ENCODE results near the gene SPAAR. TPM values are rescaled to one million over a fixed set of nuclear protein-coding genes. Genes with fewer than 3 reads are reported as not detected.

Gene SPAAR
- total and polyA plus RNA-seq, 2 experiments from 2014 or later = 0.09 to 0.15 TPM

GRCh38 chr9:35958104-35958837, 49.0 kb downstream of the SPAAR start, which contains the start of gene OR2S2:
Gene OR2S2 (minus strand): TSS chr9:35958154. CDS start chr9:35958098, 56 bp downstream.
- peak in 1 of 2 donors; percentile 40 for DNase-seq (ENCODE audit: low read depth in 1 of 2, low spot score in 1 of 2)
- Histone ChIP-seq H3K36me3 (no peaks in the 10 kb centered on the region), H3K27ac (no peak within 1 kb of the TSS), H3K27me3 (peaks cover 45% of the 10 kb centered on the region), H3K4me1 (ENCODE audit: low read depth) (no peaks in the 10 kb centered on the region), H3K4me3 (no peak within 1 kb of the TSS), H3K9me3 (ENCODE audit: low read depth) (no peaks in the 10 kb centered on the region)
- no peak for TF ChIP-seq CTCF (IDR thresholded peaks at IDR 0.05; ENCODE audit: low read depth, low read length)

GRCh38 chr9:35960039-35960655, 50.9 kb downstream of the SPAAR start:
- no peak for TF ChIP-seq CTCF (IDR thresholded peaks at IDR 0.05; ENCODE audit: low read depth, low read length)
- Histone ChIP-seq H3K36me3 (no peaks in the 10 kb centered on the region), H3K9me3 (ENCODE audit: low read depth) (no peaks in the 10 kb centered on the region), H3K4me1 (ENCODE audit: low read depth) (no peaks in the 10 kb centered on the region), H3K27me3 (peaks cover 33% of the 10 kb centered on the region), H3K4me3 (no peak overlapping the region), H3K27ac (no peak overlapping the region)
- peak in 1 of 2 donors; percentile 87 for DNase-seq (ENCODE audit: low read depth in 1 of 2, low spot score in 1 of 2)

Other genes starting within 250 kb of the SPAAR start
- 1.5 and 12.6 TPM in 2 replicates for gene ARHGEF39, start 244.3 kb upstream of the SPAAR start, total RNA-seq
- gene ARHGEF39, start 244.3 kb upstream of the SPAAR start, polyA plus RNA-seq = 5.6 and 36.9 TPM in 2 replicates
- 2.4 and 3.1 TPM in 2 replicates for gene CA9, start 235.6 kb upstream of the SPAAR start, total RNA-seq
- 2.6 and 4.9 TPM in 2 replicates for gene CA9, start 235.6 kb upstream of the SPAAR start, polyA plus RNA-seq
- gene TPM2, start 219.6 kb upstream of the SPAAR start, total RNA-seq = 645 and 899 TPM in 2 replicates
- gene TPM2, start 219.6 kb upstream of the SPAAR start, polyA plus RNA-seq = 761 and 1,591 TPM in 2 replicates
- gene TLN1, start 177.3 kb upstream of the SPAAR start, total RNA-seq = 172 and 178 TPM in 2 replicates
- gene TLN1, start 177.3 kb upstream of the SPAAR start, polyA plus RNA-seq = 96.0 and 98.0 TPM in 2 replicates
- gene CREB3, start 176.8 kb upstream of the SPAAR start, total RNA-seq = 45.7 and 51.5 TPM in 2 replicates
- 62.3 and 84.2 TPM in 2 replicates for gene CREB3, start 176.8 kb upstream of the SPAAR start, polyA plus RNA-seq
- gene GBA2, start 160.3 kb upstream of the SPAAR start, total RNA-seq = 132 and 157 TPM in 2 replicates
- gene GBA2, start 160.3 kb upstream of the SPAAR start, polyA plus RNA-seq = 135 and 140 TPM in 2 replicates
- 24.1 and 30.4 TPM in 2 replicates for gene RGP1, start 160.2 kb upstream of the SPAAR start, total RNA-seq
- gene RGP1, start 160.2 kb upstream of the SPAAR start, polyA plus RNA-seq = 17.9 and 21.8 TPM in 2 replicates
- not detected in 2 replicates for gene MSMP, start 155.2 kb upstream of the SPAAR start, total RNA-seq
- not detected in 2 replicates for gene MSMP, start 155.2 kb upstream of the SPAAR start, polyA plus RNA-seq
- gene NPR2, start 117.9 kb upstream of the SPAAR start, total RNA-seq = 12.5 and 12.6 TPM in 2 replicates
- gene NPR2, start 117.9 kb upstream of the SPAAR start, polyA plus RNA-seq = 13.2 and 16.2 TPM in 2 replicates
- gene SPAG8, start 97.2 kb upstream of the SPAAR start, total RNA-seq = 2.9 and 3.7 TPM in 2 replicates
- 4.2 and 6.1 TPM in 2 replicates for gene SPAG8, start 97.2 kb upstream of the SPAAR start, polyA plus RNA-seq
- 48.5 and 83.9 TPM in 2 replicates for gene HINT2, start 94.4 kb upstream of the SPAAR start, total RNA-seq
- 161 and 177 TPM in 2 replicates for gene HINT2, start 94.4 kb upstream of the SPAAR start, polyA plus RNA-seq
- gene FAM221B, start 80.8 kb upstream of the SPAAR start, total RNA-seq = not detected in 2 replicates
- 0.57 and 0.66 TPM in 2 replicates for gene FAM221B, start 80.8 kb upstream of the SPAAR start, polyA plus RNA-seq
- gene TMEM8B, start 80.3 kb upstream of the SPAAR start, total RNA-seq = 15.0 and 17.9 TPM in 2 replicates
- 17.0 and 21.8 TPM in 2 replicates for gene TMEM8B, start 80.3 kb upstream of the SPAAR start, polyA plus RNA-seq
- not detected in 2 replicates for gene OR13J1, start 39.1 kb upstream of the SPAAR start, total RNA-seq
- not detected in 2 replicates for gene OR13J1, start 39.1 kb upstream of the SPAAR start, polyA plus RNA-seq
- not detected in 2 replicates for gene HRCT1, start 3.3 kb upstream of the SPAAR start, total RNA-seq
- not detected in 2 replicates for gene HRCT1, start 3.3 kb upstream of the SPAAR start, polyA plus RNA-seq
- not detected in 2 replicates for gene OR2S2, start 48.7 kb downstream of the SPAAR start, total RNA-seq
- gene OR2S2, start 48.7 kb downstream of the SPAAR start, polyA plus RNA-seq = not detected in 2 replicates
- gene RECK, start 127.4 kb downstream of the SPAAR start, total RNA-seq = 6.4 and 8.5 TPM in 2 replicates
- gene RECK, start 127.4 kb downstream of the SPAAR start, polyA plus RNA-seq = 11.1 and 15.3 TPM in 2 replicates
- gene GLIPR2, start 227.2 kb downstream of the SPAAR start, total RNA-seq = 3.2 and 8.6 TPM in 2 replicates
- gene GLIPR2, start 227.2 kb downstream of the SPAAR start, polyA plus RNA-seq = 9.2 and 15.1 TPM in 2 replicates